ENCODE data around the gene TIAM2.

Gene TIAM2

DNA sequence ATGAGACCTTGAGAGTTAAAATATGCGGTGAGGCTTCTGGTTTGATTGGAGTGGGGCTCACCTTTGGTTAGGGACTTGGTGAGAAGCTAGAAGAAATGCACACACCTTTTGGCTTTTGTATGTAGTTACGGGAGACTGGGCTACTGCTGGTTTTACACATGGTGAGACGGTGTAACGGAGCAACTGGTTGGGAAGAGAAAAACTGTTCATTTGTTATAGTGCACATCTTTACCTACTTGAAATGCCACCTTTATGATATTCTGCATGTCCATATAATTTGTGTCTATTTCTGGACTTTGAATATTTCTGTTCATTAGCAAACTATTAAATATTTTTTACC is 31.6 kb downstream of the TIAM2 start:
- no peak for DNase-seq

DNA sequence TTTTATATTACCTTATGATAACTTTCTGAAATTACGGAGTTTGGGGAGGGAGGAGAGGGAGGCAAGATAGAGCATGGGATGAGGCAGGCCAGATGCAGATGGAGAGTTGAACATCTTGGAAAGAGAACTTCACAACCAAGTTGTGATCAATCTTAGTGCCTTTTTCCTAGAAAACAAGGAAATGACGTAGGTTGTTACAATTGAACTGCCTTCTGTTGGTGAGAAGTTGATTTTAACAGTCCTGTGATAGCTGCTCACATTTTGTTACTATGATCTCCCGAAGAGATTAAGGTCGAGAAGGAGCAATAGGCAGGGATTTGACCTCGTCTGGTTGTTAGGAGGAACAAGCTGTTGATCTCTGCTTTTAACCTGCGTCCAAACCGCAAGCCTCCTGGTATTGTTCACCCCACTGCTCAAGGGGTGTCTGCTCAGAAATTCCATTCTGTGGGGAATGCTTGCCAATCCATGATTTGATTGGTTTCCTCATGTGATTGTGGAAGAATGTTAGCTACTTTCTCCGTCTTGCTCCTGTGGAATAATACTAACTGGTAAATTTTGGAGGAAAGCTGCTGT is 35.1 kb downstream of the TIAM2 start:
- no peak for DNase-seq

DNA sequence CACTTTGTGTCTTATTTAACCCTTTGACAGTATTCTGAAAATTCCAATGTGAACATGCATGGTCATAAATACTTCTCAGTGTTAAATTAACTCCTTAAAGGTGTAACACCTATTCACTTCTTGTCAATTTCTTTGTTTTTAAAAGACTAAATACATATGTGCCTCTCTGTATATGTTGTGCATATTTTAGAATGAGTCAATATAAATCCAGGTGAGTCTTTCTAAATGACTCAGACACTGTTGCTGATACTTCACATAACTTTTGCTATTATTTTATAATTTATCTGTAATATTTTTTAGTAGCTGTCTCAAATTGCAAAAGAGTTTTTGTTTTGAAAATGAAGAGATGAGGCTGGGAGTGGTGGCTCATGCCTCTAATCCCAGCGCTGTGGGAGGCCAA is 36.0 kb downstream of the TIAM2 start:
- no peak for DNase-seq

DNA sequence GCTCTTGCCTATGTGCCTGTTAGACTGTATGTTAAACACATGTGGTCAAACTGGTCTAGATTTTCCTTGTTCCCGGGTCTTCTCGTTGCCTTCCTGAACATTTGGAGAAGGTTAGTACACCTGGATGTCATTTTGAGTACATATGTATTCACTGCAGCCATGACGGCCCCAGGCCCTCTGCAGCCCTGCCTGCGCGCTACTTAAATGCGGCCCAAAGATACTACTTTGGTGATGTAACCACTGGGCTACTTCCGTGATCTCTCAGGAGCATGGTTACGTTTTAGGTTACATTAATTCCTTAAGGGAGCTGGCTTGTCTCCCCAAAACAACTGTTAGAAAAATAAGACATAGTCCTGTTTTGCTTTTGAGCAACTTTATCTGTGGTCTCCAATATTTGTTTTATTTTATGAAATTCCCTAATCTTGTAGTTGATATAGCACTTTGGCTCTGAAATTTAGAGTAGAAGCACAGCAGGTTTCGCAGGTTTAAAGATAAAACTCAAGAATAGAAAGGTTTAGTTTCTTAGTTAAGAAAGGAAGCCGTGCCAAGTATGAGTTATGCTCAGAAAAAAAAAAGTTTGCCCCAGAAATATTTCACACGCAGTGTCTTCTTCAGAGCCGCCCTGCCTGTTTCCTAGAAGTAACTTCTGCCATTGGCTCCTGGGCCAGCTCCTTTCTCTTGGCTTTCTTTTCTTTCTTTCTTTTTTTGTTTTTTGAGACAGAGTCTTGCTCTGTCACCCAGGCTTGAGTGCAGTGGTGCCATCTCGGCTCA is 38.1 kb downstream of the TIAM2 start:
- DNase-seq, result no peak

DNA sequence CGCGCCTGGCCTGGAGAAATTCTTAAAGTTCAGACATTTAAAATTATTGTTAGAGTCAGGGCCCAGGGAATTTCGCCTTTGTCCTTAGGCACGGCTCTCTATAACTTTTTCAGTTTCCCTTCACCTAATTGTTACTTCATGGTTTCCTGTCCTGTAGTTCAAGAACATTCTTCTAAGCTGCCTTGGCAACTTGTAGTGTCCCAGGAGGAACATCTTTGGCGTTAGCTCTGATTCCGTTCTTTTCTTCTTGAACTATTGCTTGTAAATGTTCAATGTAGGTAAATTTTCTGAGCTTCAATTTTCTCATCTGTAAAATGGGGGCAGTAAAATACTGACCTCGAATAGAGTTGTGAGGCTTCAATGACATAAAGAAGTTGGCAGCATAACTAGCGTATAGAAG is 41.8 kb downstream of the TIAM2 start:
- DNase-seq, result no peak

DNA sequence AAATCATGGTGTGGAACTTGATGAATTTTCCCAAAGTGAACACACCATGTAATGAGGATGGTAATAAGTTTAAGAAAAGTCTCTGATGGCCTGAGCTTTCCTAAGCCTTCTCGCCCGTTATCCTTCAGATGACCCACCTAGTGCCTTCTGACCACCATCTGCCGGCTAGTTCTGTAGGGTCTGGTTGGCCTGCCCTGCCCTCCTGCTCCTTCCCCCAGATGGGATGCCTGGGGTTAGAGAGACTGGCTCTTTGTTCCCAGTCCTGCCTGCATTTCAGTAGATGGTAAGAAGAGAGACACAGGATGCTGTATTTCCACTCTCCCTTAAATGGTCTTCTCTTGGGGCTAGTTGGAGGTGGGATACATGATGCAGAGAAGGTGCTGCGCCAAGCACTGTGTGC is 43.0 kb downstream of the TIAM2 start:
- DNase-seq, result no peak

DNA sequence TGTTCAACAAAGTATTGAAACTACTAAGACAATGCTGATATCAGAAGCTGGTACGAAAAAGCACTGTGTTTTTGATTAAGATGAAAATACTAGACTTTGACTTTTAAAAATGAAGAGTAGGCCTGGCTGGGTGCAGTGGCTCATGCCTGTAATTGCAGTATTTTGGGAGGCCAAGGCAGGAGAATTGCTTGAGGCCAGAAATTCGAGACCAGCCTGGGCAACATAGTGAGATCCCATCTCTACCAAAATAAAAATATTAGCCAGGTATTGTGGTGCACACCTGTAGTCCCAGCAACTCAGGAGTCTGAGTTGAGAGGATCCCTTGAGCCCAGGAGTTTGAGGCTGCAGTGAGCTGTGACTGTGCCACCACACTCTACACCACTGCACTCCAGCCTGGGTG is 43.4 kb downstream of the TIAM2 start:
- no peak for DNase-seq

DNA sequence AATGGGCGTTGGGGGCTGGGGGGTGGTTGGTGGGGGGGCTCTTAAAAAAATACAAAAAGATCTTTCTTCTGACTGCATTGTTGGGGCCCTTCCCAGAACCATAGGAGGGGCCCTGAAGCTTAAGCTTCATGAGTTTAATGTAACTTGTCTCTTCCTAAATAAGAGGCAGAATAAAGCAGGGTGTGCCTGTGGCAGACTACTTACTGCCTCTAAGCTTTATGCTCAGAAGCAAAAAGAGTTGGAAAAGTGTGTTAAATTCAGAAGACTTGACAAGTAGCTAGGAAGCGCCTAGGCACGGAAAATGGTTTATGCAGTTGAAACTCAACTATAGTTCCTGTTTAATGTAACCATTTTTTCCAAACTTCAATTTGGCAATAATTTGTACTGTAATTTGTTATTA is 44.5 kb downstream of the TIAM2 start:
- DNase-seq, result no peak

DNA sequence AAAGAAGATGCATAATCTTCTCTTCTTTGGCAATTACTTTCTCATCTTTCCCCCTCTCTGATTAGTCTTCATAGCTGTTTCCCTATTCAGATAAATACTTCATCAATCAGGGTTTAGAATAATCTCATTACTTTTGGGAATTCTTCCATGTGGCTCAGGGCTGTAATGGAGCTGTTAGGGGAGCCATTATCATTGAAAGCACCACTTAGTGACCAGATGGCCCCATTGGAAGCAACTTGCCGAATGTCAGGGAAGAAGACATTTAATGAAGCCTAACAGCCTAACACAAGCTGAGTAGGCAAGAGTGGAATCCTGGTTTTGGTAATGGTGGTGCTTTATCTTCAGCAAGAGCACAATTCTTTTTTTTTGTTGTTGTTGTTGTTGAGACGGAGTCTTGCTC is 45.0 kb downstream of the TIAM2 start:
- DNase-seq, result no peak

DNA sequence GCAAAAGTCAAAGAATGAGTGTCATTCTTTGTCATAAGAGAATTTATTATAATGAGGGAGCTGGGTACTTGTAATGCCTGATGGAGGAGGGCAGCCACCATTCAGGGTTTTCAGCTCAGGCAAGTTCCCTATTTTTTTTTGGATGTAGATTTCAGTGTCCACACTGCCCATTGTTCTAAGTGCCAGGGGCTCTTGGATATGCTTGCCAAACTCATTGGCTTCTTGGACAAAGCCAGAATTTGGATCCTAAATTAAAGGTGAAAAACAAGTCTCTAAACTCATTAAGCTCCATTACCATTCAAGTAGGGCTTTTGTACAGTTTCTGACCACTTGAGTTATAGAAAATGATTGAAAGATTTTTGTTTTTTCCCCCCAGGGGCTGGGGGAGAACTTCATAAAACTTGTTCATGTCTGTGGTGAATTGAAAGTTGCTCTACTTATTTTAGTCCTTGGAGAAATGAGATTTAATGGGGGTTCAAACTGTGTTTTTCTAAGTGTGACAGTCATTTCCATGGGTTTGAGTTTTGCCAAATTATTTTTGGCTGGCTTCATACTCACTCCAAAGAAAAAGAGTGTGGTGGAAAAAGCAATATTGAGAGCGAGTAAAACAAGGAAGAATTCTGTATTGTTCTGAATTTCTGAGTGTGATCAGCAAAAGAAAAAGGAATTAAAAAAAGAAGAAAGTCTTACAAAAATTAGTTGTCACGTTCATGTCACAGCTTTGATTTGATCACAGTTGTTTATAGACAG is 46.0 kb downstream of the TIAM2 start:
- no peak for DNase-seq

DNA sequence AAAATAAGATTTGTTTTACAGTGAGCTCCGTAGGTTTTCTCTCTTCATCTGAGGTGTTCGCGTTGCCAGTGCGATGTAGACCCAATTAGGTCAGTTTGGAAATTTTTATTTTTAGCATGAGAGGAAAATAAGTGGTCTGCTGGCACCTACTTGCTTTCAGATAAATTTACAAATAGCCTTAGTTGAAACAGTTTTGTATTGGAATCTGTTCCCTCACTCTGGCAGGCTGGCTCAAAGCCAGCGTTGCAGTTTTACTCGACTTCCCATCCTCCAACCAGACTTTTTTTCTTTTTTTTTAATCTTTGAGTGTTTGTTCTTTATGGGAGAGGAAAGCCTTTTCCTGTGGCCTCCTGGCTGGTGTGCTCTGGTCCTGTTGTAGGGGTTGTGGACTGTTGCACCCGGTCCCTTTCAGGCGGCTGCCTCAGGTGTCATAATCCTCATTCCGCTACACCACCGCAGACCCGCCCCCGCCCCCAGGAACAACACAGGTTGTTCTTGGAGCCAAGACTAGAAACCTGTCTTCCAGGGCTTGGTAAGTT is 46.7 kb downstream of the TIAM2 start:
- no peak for DNase-seq

DNA sequence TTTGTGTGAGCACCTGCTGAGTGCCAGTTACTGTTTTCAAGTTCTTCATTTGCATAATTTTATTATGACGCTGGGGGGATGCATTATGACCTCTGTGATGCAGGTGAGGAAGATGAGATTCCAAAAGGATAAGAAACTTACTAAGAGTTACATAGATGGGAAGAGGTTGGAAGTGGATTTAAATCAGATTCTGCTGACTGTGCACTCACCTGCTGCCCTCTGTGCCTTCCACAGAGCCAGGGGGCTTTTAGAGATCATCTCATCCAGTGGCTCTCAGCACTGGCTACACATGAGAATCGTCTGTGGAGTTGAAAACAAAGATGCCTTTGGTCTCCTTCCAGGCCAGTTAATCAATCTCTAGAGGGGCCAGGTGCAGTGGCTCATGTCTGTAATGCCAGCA is 47.9 kb downstream of the TIAM2 start:
- DNase-seq, result no peak

DNA sequence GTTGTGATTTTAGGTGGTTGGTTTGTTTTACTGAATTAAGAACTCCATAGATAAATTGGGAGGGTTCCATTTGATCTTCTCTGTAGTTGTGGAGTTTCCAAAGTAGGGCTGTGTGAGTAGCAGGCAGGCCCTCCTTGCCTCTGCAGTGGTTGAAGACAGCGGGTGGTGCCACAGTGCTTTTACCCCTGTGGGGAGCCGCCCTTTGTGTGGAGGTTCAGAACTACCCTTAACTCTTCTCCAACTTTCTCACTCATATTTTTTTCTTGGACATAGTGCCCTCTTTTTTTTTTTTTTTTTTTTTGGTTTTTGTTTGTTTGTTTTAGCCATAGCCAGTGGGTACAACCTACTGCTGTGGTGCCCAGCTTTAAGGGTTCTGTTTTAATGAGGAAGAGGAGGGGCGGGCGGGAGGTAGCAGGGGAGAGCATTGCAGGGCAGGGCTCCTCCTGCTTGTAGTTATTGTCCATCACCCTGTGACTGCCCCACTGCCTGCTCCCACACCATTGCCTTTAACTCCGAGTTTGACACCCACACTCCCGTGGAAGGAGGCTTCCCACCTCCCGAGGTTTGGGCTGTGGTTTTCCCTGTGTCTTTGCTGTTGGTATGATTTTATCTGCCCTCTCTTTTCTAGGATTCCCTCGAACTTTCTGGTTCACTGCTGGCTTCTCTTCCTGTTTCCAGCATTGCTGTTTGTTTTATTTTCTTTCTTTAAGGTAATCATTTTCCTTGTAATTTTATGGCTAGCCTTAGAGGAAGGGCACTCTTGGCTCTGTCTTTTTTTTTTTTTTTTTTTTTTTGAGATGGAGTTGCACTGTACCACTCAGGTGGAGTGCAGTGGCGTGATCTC is 50.7 kb downstream of the TIAM2 start:
- no peak for DNase-seq

DNA sequence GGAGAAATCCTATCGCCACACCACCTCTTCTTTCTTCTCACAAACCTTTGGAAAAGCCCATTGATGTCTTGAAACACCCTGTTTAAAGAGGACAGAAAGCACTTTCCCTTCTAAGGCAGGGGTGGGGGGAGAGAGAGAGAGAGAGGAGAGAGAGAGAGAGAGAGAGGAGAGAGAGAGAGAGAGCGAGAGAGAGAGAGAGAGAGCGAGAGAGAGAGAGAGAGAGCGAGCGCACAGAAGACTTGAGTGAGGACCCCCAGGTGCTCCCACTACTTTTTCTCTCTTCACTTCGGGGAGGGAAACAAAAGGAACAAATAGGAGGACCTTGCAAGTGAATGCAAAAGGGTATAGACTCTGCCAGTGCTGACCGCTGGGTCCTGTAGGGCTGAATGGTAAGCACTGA is 52.4 kb downstream of the TIAM2 start:
- no peak for DNase-seq

DNA sequence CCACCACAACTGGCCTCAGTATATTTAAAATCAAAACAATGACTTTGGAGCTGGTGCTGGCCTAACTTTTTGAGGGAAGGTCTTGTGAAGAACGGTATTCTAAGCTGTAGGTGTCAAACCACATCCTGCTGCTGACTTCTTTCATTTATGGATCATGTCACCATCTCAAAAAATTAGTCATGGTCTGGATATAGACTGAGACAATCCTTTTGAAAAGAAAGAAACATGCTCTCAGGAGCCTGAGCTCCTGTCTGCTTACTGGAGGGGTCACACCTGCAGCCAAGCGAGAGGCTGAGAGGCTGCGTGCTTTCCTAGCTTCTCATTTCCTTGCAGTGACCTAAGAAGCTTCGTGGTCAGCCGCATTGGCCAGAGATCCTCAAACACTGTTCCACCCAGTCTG is 55.2 kb downstream of the TIAM2 start:
- DNase-seq, result peak; percentile 5 to 27

DNA sequence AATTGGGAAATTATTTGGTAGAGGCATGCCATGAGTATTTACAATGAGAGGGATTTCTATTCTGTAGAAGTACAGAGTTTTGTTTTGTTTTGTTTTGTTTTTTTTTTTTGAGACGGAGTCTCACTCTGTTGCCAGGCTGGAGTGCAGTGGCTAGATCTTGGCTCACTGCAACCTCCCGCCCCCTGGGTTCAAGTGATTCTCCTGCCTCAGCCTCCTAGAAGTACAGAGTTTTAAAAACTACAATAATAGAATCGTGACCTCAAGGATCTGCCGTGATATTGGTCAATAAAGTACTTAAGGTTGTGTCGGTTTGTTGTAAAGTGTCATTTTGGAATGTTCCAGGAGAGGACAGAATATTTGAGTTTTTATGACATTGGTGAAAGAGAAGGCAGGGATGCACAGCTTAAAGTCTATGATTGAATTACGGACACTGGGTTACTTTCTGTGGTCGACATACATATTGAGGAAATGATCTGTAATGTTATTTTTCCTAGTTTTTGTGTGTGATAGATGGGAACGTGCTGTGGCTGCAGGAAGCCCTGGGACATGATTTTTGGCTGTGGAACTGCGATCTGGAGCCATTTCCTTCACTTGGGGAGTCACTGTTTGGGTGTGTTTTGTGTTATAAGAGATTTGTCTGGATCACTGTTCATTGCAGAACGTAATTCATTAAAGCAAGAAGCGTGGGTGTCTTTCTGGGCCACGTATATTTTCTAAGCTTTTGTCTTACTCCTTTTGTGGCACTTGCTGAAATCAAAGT is 59.6 kb downstream of the TIAM2 start:
- no peak for DNase-seq

DNA sequence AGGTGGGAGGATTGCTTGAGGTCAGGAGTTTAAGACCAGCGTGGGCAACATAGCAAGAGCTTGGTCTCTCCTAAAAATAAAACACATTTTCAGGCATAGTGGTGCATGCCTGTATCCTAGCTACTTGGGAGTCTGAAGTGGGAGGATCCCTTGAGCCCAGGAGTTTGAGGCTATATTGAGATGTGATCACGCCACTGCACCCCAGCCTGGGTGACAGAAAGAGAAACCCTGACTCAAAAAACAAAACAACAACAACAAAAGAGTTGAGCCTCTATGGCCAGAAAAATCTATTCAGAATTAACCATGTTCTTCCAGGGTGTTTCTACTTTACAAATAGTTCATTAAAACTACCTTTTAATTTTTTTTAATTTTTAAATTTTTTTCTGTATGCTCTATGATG is 60.6 kb downstream of the TIAM2 start:
- DNase-seq, result no peak

DNA sequence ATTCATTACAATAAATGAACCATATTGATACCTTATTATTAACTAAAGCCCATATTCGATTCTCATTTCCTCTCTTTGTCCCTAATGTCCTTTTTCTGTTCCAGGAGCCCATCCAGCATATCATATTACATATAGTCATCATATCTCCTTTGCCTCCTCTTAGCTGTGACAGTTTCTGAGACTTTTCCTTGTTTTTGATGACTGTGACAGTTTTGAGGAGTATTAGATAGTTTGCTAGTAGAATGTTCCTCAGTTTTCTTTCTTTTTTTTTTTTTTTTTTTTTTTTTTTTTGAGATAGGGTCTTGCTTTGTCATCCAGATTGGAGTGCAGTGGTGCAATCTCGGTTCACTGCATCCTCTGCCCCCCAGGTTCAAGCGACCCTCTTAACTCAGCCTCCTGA is 61.6 kb downstream of the TIAM2 start:
- no peak for DNase-seq

DNA sequence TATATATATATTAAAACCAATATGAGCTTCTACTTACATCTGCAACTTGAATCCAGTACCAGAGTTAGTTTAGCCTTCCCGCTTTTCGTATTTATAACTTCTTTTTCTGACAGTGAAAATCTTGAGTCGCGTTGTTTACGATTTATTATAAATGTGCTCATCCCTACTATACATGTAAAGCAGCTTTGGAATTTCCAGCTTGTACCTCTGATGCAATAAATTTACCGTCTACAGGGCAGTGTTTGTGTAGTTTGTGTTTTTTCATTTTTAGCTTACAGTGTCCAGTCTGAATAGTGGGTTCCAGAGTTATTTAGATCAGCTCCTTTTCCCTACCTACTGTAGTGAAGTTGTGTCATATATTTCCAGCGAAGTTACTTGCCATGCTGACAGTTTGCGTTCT is 66.3 kb downstream of the TIAM2 start:
- DNase-seq, result no peak

DNA sequence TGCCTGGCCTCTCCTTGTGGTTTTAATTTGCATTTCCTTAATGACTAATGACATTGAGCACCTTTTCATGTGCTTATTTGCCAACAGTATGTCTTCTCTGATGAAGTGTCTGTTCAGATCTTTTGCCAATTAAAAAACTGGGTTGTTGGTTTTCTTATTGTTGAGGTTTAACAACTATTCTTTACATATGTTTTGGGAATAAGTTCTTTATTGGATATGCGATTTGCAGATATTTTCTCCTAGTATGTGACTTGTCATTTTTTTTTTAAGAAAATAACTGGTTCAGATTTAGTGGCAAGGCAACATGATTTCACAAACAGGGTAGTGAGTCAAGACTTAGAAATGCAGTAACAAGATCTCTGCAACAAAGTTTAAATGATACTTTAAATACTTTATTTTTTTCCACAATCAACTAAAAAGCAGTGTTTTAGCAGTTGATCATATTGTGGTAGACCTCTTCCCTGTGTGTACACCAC is 67.8 kb downstream of the TIAM2 start:
- no peak for DNase-seq

DNA sequence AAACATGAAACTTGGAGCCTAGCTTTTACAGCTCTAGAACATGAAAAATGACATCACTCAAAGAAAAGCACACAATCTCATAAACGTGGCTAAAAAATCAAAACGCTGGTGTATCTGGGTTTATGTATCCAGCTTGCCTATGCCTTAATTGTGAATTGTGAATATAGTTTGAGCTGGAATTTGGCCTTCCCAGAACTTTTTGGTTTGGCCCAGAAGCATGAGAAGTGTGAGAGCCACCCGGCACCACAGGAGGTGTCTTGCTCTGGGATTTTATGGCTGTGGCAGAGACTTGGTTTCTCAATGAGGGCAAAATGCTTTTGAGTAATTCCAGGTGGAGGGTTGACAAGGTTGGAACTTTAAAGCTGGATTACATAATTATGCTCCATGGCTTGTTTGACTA is 69.2 kb downstream of the TIAM2 start:
- DNase-seq, result no peak

DNA sequence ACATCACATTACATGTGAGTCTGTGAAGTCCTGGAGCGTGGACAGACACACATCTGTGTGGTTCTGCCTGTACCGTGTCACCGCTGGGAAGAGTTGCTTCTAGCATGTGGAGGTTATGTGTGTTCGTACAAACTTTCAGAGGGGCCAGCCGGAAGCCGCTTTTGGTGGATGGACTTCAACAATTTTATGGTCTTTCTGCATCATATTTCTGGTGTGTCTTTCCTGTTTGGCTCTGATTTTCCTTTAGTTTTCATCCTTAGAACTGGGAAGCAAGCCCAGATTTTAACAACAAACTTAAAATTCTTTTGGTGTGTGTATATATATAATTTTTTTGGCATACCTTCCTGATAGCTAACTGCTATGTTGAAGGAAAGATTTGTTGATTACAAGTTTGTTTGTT is 71.2 kb downstream of the TIAM2 start:
- DNase-seq, result no peak

Measured in stimulated activated CD4-positive, alpha-beta T cell treated with anti-CD3 and anti-CD28 coated beads, Interleukin-2, amount 100 ng/mL, for 48 hours (primary cell).